Testis (tissue), 5 donors: ENCODE measurements around the gene SMIM43. TPM values are rescaled to one million over a fixed set of nuclear protein-coding genes. Genes with fewer than 3 reads are reported as not detected.

Experiments used
- DNase-seq: peaks from one replicate; pipeline ENCODE4 v3.0.0-alpha.2; 2019
- H3K27ac ChIP-seq, 2 donors: fragments of 200-600 bp; sonication (generic); one replicate each; pipeline ENCODE4 v1.5.1; 2019
- H3K27me3 ChIP-seq: fragments of 200-600 bp; sonication (generic); one replicate; pipeline ENCODE4 v1.5.1; 2019
- H3K36me3 ChIP-seq: fragments of 200-600 bp; sonication (generic); one replicate; pipeline ENCODE4 v1.5.1; 2017; ENCODE audit warnings: low read depth; ENCODE audit errors: missing control alignments
- H3K4me1 ChIP-seq: fragments of 200-600 bp; sonication (generic); one replicate; pipeline ENCODE4 v1.5.1; 2019
- H3K4me3 ChIP-seq, 2 donors: fragments of 200-600 bp; sonication (generic); one replicate each; pipeline ENCODE4 v1.5.1; 2017 to 2019
- H3K9me3 ChIP-seq: fragments of 200-600 bp; sonication (generic); one replicate; pipeline ENCODE4 v1.5.1; 2017
- CTCF ChIP-seq, 3 experiments: fragments of 450-650 bp in 2 of 3; fragments of 200-600 bp in 1 of 3; sonication (generic) in 1 of 3; IDR thresholded peaks; one replicate each; pipeline ENCODE4 v1.5.1; 2016 to 2019; ENCODE audit warnings: antibody characterized with exemption in 3 of 3, mild to moderate bottlenecking in 2 of 3, moderate library complexity in 1 of 3
- POLR2A ChIP-seq: fragments of 450-650 bp; IDR thresholded peaks from one replicate; pipeline ENCODE4 v1.6.1; 2017; ENCODE audit warnings: antibody characterized with exemption, mild to moderate bottlenecking, moderate library complexity
- WGBS, 2 donors: methylation state at CpG; one replicate each; pipeline ENCODE4 v1.1.5; 2018; 5-methylcytosine and 5-hydroxymethylcytosine counted together
- intact Hi-C: fragments of 100-400 bp; cut with DNase I; formaldehyde crosslinking; loops from one replicate; pipeline ENCODE4 v1.15.1; 2023; ENCODE audit warnings: low total_unique reads
- long read RNA-seq, 2 donors: transcript quantifications; one replicate each; lab custom pipeline, GENCODE V29; 2026
- polyA plus RNA-seq: library from polyadenylated mRNA; stranded (reverse); fragments of 350-450 nt; fragmentation: Illumina TruSeq; extraction: RNeasy Lipid Tissue Mini Kit (QIAGEN cat#74804); gene quantifications from one replicate; pipeline ENCODE4 v1.2.3, GENCODE V29; 2014; ENCODE audit warnings: low read depth, low replicate concordance; ENCODE audit not compliant: insufficient read depth
- total RNA-seq, 2 donors: library from RNA; depleted of rRNA; stranded (reverse); fragments of >200 nt; gene quantifications; one replicate each; pipeline ENCODE4 v1.2.3, GENCODE V29; 2016

Gene SMIM43
- total RNA-seq (under 1 TPM; 0.25 to 0.87 TPM), polyA plus RNA-seq (0.30 TPM)
- long read RNA-seq, donor 1: 0 reads
- long read RNA-seq, donor 2: 0 reads

GRCh38 chr4:121764702-121765367 lies at the start of gene SMIM43:
Gene SMIM43 (minus strand): TSS chr4:121765164. CDS start chr4:121765105, 59 bp downstream.
- Histone ChIP-seq H3K4me1 (peaks cover 3% of the 10 kb centered on the region), H3K9me3 (no peaks in the 10 kb centered on the region), H3K27ac (no peak within 1 kb of the TSS), H3K36me3 (no peaks in the 10 kb centered on the region), H3K27me3 (no peaks in the 10 kb centered on the region), H3K4me3 (peak within 1 kb of the TSS; percentile 38 to 55)
- intact Hi-C loops: no loop called here
- DNase-seq: no peak
- TF ChIP-seq CTCF (IDR thresholded peaks at IDR 0.05) (no peak), POLR2A (no peak)
- WGBS, 2 donors: 0% methylated on average over 44 to 73 of the region's 75 CpGs

DNA sequence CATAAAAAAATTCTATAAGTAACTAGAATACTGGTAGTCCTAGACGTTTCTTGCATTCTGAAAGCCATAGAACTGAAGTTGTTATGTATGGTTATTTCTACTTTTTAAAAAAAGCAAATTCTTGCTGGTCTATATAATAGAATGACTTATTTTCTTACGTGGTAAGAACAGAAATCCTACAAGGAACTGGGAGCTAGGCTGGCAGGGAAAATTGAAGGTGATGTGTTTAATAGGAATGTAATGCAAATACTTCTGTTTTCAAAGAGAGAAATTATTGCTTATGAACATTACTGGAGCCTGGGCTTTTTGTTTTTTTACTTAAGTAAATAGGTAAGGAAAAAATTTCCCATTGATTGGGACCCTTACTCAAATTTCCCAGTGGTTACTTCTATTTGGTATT lies 49.8 kb upstream of the SMIM43 start:
- intact Hi-C loops: no loop called here
- no peaks in the 10 kb centered on the region for H3K4me1 ChIP-seq
- H3K4me3 ChIP-seq: no peak overlapping the region
- H3K27me3 ChIP-seq: no peaks in the 10 kb centered on the region
- 86 to 87% methylated on average over 2 of the region's 2 CpGs for WGBS, 2 donors
- DNase-seq: no peak
- no peaks in the 10 kb centered on the region for H3K9me3 ChIP-seq
- no peaks in the 10 kb centered on the region for H3K36me3 ChIP-seq
- TF ChIP-seq POLR2A (no peak), CTCF (IDR thresholded peaks at IDR 0.05) (no peak)
- no peak overlapping the region for H3K27ac ChIP-seq

DNA sequence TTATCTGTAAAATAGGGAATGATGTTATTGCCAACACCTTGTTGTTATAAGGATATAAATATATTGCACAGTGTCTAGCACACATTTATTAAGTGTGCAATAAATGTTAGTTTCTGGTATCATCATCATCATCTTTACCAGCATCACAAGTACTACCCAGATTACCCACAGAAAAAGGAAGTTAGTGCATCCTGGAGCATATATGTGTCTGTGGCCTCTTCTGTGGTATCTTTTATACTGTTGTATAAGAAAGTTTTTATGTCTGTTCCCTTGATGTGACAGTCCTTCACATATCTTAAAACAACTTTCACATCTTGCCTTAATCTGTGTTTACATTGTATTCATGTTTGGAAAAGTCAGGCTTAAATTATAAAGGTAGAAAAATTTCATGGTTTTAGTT lies 46.2 kb upstream of the SMIM43 start:
- Histone ChIP-seq H3K27me3 (no peaks in the 10 kb centered on the region), H3K27ac (no peak overlapping the region), H3K4me3 (no peak overlapping the region), H3K36me3 (no peaks in the 10 kb centered on the region), H3K4me1 (no peaks in the 10 kb centered on the region), H3K9me3 (no peaks in the 10 kb centered on the region)
- TF ChIP-seq POLR2A (no peak), CTCF (IDR thresholded peaks at IDR 0.05) (no peak)
- intact Hi-C loops: no loop called here
- no peak for DNase-seq

DNA sequence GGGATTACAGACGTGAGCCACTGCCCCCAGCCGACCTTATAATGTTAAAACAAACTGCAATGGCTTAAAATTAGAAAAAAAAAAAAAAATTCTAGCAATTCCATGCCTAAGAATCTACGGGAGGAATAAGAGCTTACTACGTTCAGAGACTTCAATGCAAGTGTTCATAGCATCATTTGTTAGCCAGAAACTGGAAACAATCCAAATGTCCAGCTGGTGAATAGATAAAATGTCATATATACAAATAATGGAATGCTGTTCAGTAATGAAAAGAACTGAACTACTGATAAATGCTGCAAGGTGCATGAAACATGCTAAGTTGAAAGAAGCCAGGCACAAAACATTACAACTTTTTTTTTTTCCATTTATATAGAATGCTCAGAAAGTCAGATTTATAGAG lies 41.4 kb upstream of the SMIM43 start:
- WGBS, 2 donors: 65 to 70% methylated on average over 4 of the region's 4 CpGs
- H3K36me3 ChIP-seq: no peaks in the 10 kb centered on the region
- no peak for TF ChIP-seq POLR2A
- no peak overlapping the region for H3K27ac ChIP-seq
- H3K9me3 ChIP-seq: no peaks in the 10 kb centered on the region
- peaks cover 8% of the 10 kb centered on the region for H3K4me1 ChIP-seq
- no peaks in the 10 kb centered on the region for H3K27me3 ChIP-seq
- no peak overlapping the region for H3K4me3 ChIP-seq
- intact Hi-C loops: no loop called here
- DNase-seq: no peak

DNA sequence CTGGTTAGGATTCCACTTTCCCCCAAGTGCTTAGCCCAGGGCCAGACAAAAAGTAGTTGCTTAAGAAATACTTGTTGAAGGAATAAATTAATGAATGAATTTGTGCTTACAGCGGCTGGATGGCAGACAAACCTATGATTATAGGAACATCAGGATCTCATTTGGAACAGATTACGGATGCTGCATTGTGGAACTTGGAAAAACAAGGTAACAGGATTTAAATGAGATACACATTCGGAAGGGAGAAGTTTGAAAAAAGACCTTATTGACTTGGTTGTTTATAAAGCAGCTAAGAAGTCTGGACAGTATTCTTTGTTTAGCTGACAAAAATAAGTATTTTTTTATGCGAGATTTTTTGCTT lies 36.7 kb upstream of the SMIM43 start:
- Histone ChIP-seq H3K36me3 (no peaks in the 10 kb centered on the region), H3K27me3 (no peaks in the 10 kb centered on the region), H3K9me3 (no peaks in the 10 kb centered on the region), H3K27ac (peak overlapping the region; percentile 90 to 91), H3K4me3 (peak overlapping the region; percentile 88 to 90), H3K4me1 (peaks cover 11% of the 10 kb centered on the region)
- no peak for TF ChIP-seq CTCF (IDR thresholded peaks at IDR 0.05)
- TF ChIP-seq POLR2A: no peak
- DNase-seq: no peak
- WGBS, 2 donors: 8 to 14% methylated on average over 4 of the region's 4 CpGs
- intact Hi-C loops: no loop called here
